Gastroesophageal sphincter (tissue), 3 donors: ENCODE measurements around the gene STXBP1.

Experiments used
- CTCF ChIP-seq, 4 experiments: fragments of 200-600 bp in 2 of 4; fragments of 450-650 bp in 2 of 4; sonication (generic) in 1 of 4; IDR thresholded peaks; one replicate each; pipeline ENCODE4 v1.5.1; 2017 to 2019; ENCODE audit warnings: antibody characterized with exemption in 4 of 4, mild to moderate bottlenecking in 2 of 4, moderate library complexity in 2 of 4
- EP300 ChIP-seq: sonication (generic); formaldehyde crosslinking; IDR thresholded peaks from one replicate; pipeline ENCODE4 v1.6.1; 2017; ENCODE audit warnings: antibody characterized with exemption, mild to moderate bottlenecking
- POLR2A ChIP-seq, 2 donors: fragments of 450-650 bp; IDR thresholded peaks; one replicate each; pipeline ENCODE4 v1.6.1; 2017; ENCODE audit warnings: antibody characterized with exemption in 2 of 2, mild to moderate bottlenecking in 2 of 2, moderate library complexity in 1 of 2

GRCh38 chr9:127563579-127563978 is 48.5 kb upstream of the STXBP1 start:
- TF ChIP-seq CTCF (IDR thresholded peaks at IDR 0.05) (no peak), EP300 (no peak), POLR2A (IDR thresholded peaks at IDR 0.05) (no peak)
